SJCRH30 (cell line): ENCODE data around the gene OR2A7. TPM values are rescaled to one million over a fixed set of nuclear protein-coding genes. Genes with fewer than 3 reads are reported as not detected.
"Not testable (repeated sequence)": the region's sequence is repeated elsewhere in the genome, so short reads cannot be mapped to it uniquely, and the experiment has no call there.

ENCODE experiments used
- DNase-seq, 2 experiments: peaks; one replicate each; pipeline ENCODE4 v3.0.0-alpha.2; 2015 to 2020
- H3K27ac ChIP-seq: fragments of 250-450 bp; sonication (Bioruptor Pico); 2 replicates; pipeline ENCODE4 v1.5.1; 2020; ENCODE audit warnings: mild to moderate bottlenecking, moderate library complexity
- H3K27me3 ChIP-seq: fragments of 250-450 bp; sonication (Bioruptor Pico); 2 replicates; pipeline ENCODE4 v1.5.1; 2020; ENCODE audit warnings: mild to moderate bottlenecking, moderate library complexity
- H3K36me3 ChIP-seq: fragments of 250-450 bp; sonication (Bioruptor Pico); 2 replicates; pipeline ENCODE4 v1.5.1; 2020; ENCODE audit warnings: mild to moderate bottlenecking, moderate library complexity
- H3K4me1 ChIP-seq: fragments of 250-450 bp; sonication (Bioruptor Pico); 2 replicates; pipeline ENCODE4 v1.5.1; 2020; ENCODE audit warnings: mild to moderate bottlenecking, moderate library complexity
- H3K4me3 ChIP-seq: fragments of 250-450 bp; sonication (Bioruptor Pico); 2 replicates; pipeline ENCODE4 v1.5.1; 2020; ENCODE audit warnings: mild to moderate bottlenecking, moderate library complexity
- H3K9me3 ChIP-seq: fragments of 250-450 bp; sonication (Bioruptor Pico); replicated peaks from 2 replicates; pipeline ENCODE4 v1.5.1; 2020; ENCODE audit warnings: mild to moderate bottlenecking, moderate library complexity
- total RNA-seq: library from RNA; depleted of rRNA; stranded (reverse); fragments of >200 nt; shearing (Covaris generic); gene quantifications from 2 replicates; pipeline ENCODE4 v1.2.3, GENCODE V29; 2014; rRNA removed

Gene OR2A7, protein sequence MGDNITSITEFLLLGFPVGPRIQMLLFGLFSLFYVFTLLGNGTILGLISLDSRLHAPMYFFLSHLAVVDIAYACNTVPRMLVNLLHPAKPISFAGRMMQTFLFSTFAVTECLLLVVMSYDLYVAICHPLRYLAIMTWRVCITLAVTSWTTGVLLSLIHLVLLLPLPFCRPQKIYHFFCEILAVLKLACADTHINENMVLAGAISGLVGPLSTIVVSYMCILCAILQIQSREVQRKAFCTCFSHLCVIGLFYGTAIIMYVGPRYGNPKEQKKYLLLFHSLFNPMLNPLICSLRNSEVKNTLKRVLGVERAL
- not detected in 2 replicates for total RNA-seq

DNA sequence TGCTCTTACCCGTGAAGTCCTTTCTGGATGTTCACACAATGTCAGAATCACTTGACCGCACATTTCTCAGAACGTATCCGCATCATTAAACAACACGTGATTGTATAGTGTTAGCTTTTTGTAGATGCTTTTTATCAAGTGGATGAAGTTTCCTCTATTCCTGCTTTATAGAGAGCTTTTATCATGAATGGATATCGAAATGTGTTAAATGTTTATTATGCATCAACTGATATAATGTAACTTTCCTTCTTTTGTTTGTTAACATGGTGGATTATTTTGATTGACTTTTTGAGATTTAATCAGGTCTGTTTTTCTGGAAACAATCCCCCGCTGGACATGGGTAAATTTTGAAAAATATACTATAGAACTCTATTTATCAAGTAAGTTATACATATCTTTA lies at the start of gene OR2A7:
OR2A7 (minus strand) TSS at position 101 of the 400 bp plus-strand sequence. CDS start 5,164 bp downstream, outside the sequence.
- H3K27ac ChIP-seq, H3K9me3 ChIP-seq, H3K27me3 ChIP-seq, DNase-seq, H3K4me1 ChIP-seq, H3K4me3 ChIP-seq, H3K36me3 ChIP-seq: not testable (repeated sequence)

DNA sequence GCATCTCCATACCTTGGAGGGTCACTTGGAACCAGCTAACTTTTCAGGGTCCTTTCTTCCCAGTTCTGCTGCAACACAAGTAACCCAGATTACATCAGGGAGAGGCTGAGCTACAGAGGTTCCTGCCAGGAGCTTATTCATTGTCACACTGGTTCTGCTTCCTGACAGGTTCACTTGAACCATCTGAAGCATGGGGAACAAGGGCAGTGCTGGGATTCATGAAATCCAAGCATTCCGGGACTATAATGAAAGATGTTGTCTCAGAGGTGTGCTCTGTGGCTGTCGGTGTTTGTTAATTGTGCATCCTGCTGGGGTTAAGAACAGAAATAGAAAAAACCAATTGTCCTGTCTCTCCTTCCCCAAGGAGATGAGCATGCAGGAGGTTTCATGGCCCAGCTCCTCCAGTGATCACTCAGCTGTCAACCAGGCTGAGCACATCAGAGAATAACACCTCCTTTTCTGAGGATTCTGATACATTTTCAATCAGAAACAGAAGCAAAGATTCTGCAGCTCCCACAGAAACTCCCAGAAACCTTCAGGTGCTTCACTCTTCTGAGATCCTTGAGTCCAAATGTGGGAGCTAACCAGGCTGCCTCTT lies 47.4 kb upstream of the OR2A7 start, which contains the start of gene OR2A1:
OR2A1 (plus strand) TSS at position 548 of the 598 bp plus-strand sequence. CDS start 5,706 bp downstream, outside the sequence.
- H3K36me3 ChIP-seq, H3K27ac ChIP-seq, H3K27me3 ChIP-seq, H3K9me3 ChIP-seq, H3K4me1 ChIP-seq, H3K4me3 ChIP-seq, DNase-seq: not testable (repeated sequence)

DNA sequence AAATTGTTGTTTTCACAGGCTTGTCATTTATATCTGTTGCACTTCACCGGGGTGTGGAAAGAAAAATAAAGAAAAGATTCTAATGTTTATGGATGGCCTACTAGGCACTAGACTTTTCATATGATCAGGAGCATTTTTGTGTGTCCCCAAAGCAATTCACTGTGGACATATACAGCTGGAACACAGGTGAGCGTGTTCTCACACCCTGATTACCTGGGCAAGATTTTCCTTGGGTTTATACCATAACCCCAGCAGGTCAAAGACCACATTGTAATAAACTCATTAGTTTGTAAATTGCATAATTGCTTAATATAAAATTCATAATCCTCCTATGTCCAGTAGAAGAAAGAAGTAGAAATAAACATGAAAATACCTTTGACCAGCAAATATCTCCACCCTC lies 46.6 kb upstream of the OR2A7 start:
- not testable (repeated sequence) for H3K4me1 ChIP-seq, H3K27ac ChIP-seq, H3K4me3 ChIP-seq, H3K36me3 ChIP-seq, H3K9me3 ChIP-seq, DNase-seq, H3K27me3 ChIP-seq

DNA sequence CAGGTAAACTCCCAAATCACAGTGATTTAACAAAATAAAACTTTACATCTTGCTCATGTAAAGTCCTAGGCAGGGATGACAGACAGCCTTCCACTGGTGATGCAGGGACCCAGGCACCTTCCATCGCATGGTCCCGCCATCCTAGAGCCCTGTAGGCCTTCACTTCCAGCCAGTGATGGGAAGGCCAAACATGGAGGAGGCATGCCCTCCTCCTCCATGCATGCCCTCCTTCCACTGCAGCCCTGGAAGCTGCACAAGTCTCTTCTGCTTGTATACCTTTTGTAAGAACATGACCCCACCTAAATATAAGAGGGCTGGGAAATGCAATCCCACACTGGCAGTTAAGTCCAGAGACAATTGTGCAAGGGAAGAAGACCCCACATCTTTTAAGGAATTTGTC lies 45.1 kb upstream of the OR2A7 start:
- H3K9me3 ChIP-seq, H3K27me3 ChIP-seq, DNase-seq, H3K36me3 ChIP-seq, H3K4me1 ChIP-seq, H3K4me3 ChIP-seq, H3K27ac ChIP-seq: not testable (repeated sequence)

DNA sequence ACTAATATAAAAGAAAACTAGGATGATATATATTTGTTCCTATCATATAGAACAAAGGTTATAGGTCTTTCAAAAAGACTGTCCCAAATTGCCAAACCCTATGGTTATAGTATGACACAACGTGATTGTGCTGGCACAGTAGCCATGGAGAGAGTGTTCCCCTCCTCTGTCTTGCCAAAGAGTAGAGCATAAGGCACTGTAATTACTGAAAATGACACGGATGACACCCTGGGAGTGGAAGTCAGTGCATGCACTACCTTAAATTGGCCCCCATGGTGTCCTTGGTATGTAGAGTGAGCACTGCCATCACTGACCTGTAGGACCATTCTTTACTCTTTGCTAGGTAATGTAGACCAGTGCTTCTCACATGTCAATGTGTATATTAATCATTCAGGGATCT lies 40.6 kb upstream of the OR2A7 start:
- H3K4me1 ChIP-seq, H3K4me3 ChIP-seq, DNase-seq, H3K27me3 ChIP-seq, H3K9me3 ChIP-seq, H3K27ac ChIP-seq, H3K36me3 ChIP-seq: not testable (repeated sequence)

DNA sequence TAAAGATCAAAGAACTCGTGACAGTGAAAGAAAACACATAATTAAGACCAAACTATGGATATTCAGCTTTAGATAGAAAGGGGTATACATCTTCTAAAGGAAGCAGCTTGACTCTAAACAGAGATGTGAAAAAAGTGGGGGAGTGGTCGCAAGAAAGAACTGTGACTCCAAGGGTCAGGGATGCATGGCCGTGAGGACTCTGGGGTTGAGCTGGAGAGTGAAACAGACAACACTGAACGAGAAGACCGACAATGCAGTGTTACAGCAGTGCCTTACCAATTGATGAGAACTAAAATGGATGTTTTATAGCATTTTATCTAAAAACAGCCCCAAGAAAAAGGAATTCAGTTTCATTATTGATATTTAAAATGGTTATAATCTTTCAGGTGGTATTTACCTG lies 39.0 kb upstream of the OR2A7 start:
- H3K36me3 ChIP-seq, H3K9me3 ChIP-seq, H3K27ac ChIP-seq, H3K4me1 ChIP-seq, DNase-seq, H3K27me3 ChIP-seq, H3K4me3 ChIP-seq: not testable (repeated sequence)

DNA sequence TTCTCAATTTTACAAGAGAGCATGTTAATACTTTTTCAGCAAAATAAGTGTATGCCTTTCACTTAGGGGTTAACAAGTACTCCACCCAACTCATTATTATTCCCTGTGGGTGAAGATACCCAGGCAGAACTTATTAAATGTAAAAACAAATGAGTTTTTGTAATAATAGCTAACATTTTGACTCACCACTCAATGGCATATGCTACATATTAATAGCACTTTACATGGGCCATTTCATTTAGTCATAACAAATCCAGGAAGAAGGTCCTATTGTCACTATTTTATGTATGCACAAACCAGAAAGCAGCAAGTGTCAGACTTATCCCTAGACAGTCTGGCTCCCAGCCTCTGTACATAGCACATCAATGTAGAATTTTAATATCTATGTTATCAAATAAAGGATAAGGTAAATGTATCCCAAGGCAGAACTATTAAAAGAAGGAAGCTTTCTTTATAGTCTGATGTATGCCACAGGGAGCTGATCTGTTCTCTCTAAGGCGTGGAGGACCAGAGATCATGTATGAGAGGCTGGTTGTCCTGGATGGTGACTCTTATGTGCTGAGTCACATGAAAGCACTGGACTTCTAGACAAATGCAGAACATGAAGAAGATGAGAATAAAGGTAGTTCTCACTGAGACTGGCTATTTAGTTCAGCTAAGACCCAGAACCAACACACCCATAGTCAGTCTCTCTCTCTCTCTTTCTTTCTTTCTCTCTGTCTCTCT lies 38.1 kb upstream of the OR2A7 start:
- H3K4me1 ChIP-seq, H3K4me3 ChIP-seq, H3K27ac ChIP-seq, H3K27me3 ChIP-seq, H3K9me3 ChIP-seq, H3K36me3 ChIP-seq: not testable (repeated sequence)
- DNase-seq, result peak in 1 of 2 experiments; percentile 0

DNA sequence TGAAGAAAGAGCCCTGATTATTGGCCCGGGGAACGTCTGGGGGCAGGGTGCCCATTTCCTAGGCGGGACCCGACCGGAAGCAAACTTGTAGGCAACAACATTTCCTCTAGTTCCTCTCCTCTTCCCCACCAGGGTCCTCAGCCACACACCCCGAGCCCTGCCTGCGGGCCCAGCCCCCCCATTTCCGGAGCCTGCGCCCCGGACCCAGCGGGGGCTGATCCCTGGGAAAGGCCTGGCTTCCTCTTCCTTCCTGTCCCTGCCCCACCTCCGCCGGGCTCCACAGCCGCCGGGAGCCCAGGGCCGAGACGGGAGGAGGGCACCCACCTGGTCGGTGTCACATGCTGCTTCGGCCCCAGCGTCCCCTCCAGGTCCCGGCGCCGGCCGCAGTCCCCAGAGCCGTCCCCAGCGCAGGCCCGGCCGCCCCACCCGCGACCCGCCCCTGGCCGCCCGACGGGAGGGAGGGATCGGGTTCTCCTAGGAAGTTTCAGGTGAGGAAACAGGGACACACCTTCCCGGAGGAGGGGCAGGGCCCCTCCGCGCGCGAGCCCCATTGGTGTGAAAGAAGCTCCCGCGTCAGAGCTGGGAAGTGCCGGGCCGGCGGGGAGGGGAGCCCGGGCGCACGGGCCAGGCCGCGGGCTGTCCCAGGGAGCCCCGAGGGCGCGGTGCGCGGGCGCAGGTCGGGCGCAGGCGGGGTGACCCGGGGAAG lies 29.4 kb upstream of the OR2A7 start:
- not testable (repeated sequence) for H3K9me3 ChIP-seq, H3K36me3 ChIP-seq, H3K4me3 ChIP-seq, H3K4me1 ChIP-seq, H3K27me3 ChIP-seq, H3K27ac ChIP-seq, DNase-seq

DNA sequence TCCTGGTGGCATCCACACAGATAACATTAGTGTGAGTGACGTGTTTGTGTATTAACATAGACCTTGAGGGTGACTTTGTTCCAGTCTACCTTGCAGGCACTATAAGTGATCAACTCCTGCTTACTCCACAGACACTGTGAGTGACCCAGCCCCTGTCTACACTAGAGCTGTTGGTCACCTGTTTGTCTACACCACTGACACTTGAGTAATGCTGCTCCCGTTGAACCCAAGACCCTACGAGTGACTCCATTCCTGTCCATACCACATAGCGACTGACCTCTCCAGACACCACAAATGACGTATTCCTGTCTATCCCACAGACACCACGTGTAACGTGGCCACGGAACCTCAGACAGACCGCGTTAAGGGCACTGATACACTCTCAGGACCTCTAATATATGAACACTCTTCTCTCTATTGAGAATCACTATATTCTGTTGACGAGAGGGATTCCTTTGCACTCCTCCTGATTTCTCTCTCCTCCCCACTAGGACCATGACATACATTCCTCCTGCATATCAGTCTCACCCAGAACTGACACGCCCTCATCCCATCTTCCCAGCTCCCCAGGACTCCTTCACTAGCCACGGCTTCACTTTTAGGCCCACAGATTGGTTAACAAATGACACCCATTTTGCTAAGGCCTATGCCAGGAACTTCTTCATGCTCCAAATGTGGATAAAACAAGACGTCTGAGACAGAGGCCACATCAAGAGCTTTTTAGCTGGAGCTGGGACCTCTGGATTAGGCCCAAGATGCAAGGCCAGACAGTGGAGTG lies 28.0 kb upstream of the OR2A7 start:
- H3K4me1 ChIP-seq, DNase-seq, H3K36me3 ChIP-seq, H3K4me3 ChIP-seq, H3K9me3 ChIP-seq, H3K27me3 ChIP-seq, H3K27ac ChIP-seq: not testable (repeated sequence)

DNA sequence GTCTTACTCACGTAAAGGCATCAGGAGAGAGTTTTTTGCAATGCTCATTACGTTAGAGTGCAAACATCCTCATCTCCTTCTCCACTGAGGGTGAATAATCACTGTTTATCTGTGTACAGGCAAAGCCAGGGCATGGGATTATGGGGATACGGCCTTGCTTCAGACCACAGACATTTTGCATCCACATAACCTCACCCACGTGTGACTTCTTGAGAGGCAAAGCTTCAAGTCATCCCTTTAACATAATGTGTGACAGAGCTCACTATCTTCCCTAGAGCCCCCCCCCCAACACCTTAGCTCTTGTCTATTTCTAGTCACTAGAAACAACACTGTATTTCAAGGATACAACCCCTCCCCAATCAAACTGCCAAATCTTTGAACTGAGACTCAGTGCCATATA lies 27.0 kb upstream of the OR2A7 start:
- H3K4me3 ChIP-seq, H3K27ac ChIP-seq, H3K27me3 ChIP-seq, DNase-seq, H3K4me1 ChIP-seq, H3K9me3 ChIP-seq, H3K36me3 ChIP-seq: not testable (repeated sequence)

DNA sequence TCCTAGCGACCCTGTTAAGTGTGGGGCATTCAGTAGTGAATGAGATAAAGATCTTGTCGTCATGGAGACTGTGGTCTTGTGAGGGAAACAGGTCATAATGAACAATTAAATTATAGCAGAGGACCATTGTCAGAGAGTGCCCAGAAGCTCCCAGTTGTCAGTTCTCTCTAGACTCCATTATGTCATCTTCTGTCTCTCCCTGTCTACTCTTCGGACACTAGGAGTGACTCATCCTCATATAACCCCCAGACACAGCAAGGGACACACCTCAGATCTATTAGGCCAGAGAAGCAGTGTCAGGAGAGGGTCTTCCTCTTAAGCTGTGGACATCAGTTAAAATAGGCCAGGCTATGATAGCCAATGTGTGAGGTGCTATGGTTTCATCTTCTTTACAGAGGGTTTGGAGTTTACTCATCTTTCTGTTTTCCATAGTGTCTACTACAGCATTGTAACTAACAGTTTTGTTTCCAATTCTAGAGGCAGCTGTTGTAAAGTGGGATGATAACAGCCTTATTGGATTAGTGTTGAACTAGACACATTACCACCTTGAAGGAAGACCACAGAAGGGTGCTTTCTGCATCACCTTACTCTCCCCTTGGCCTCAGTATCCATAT lies 22.7 kb upstream of the OR2A7 start:
- H3K9me3 ChIP-seq, H3K27me3 ChIP-seq, H3K36me3 ChIP-seq, H3K4me1 ChIP-seq, H3K27ac ChIP-seq, DNase-seq, H3K4me3 ChIP-seq: not testable (repeated sequence)

DNA sequence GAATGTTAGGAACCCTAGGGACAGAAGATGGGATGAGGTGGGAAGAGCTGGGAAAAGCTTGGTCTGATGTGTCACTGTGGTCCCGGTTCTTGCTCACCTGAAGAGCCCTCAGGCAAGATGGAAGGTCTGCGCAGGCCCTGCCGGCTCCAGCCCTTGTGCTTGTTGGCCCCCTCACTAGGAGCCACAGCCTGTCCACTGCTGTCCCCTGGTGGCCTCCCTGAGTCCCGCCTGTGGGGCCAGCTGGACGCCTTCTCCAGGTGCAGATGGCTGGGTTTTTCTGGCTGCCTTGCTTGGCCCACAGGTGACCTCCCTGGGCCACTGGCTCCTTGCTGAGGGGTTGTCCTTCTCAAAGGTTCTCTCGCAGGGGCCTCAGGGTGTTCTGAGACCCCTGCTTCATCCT lies 19.1 kb upstream of the OR2A7 start:
- not testable (repeated sequence) for H3K4me1 ChIP-seq, H3K27me3 ChIP-seq

DNA sequence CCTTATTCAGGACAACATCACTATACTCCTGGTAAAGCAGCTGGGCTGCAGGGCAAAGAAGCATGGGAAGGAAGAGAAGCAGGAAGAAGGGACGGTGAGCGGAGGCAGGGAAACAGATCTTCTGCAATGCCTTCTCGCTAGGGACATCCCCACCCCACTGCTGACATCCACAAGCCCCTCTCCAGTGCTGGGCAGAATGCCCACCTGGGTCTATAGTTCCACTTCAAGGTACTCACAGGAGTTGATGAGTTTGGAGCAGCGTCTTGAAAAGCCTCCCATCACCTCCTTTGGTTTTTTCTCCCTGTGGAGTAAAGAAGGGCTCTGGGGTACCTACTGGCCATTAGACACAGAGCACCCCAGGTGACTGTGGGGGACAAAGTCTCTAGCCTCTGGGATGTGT lies 17.9 kb upstream of the OR2A7 start:
- not testable (repeated sequence) for H3K27me3 ChIP-seq, H3K9me3 ChIP-seq, DNase-seq, H3K27ac ChIP-seq, H3K4me3 ChIP-seq, H3K4me1 ChIP-seq, H3K36me3 ChIP-seq

More for the DNA sequence above, 19.1 kb upstream of the OR2A7 start:
- H3K9me3 ChIP-seq, H3K36me3 ChIP-seq, H3K4me3 ChIP-seq, DNase-seq, H3K27ac ChIP-seq: not testable (repeated sequence)

DNA sequence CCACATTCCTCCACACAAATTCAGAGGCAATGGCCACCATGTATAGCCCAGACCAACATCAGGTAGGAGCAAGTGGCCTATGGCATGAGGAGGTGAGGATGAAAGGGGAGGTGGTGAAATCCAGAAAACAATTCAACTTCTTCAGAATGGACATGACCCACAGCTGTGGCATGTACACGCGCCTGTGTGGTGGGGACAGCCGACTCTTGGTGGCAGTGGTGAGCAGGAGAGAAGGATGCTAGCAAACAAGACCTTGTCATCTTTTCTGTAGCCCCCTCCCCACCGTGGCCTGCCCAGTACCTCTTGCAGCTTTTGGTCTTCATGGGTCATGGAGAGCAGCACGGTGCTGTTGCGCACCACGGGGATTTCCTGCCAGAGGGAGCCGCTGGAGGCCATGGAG lies 17.4 kb upstream of the OR2A7 start:
- H3K36me3 ChIP-seq, DNase-seq, H3K9me3 ChIP-seq, H3K27me3 ChIP-seq, H3K4me3 ChIP-seq, H3K27ac ChIP-seq, H3K4me1 ChIP-seq: not testable (repeated sequence)
